GM21786 (cell line): ENCODE measurements around the gene PMFBP1.

Source experiments
- ATAC-seq: cut with Tn5 transposase; IDR thresholded peaks from one replicate; pipeline ENCODE4 v1.9.1; 2021; ENCODE audit not compliant: unreplicated experiment

The PMFBP1 gene

GRCh38 chr16:72131036-72131435, 40.9 kb downstream of the PMFBP1 start:
- ATAC-seq, result no peak

- ATAC-seq, result no peak
Measured at GRCh38 chr16:72129976-72130656, 41.8 kb downstream of the PMFBP1 start.

GRCh38 chr16:72128701-72129100, 43.3 kb downstream of the PMFBP1 start:
- ATAC-seq, result no peak

GRCh38 chr16:72126429-72126765, 45.6 kb downstream of the PMFBP1 start:
- no peak for ATAC-seq

- no peak for ATAC-seq
Measured at GRCh38 chr16:72125635-72126428, 46.1 kb downstream of the PMFBP1 start.

GRCh38 chr16:72124761-72125634, 47.0 kb downstream of the PMFBP1 start:
- peak; percentile 69 for ATAC-seq

- no peak for ATAC-seq
Measured at GRCh38 chr16:72124148-72124547, 47.8 kb downstream of the PMFBP1 start.

- ATAC-seq, result no peak
Measured at GRCh38 chr16:72123426-72123825, 48.5 kb downstream of the PMFBP1 start.

GRCh38 chr16:72122916-72123315, 49.0 kb downstream of the PMFBP1 start:
- ATAC-seq, result no peak

GRCh38 chr16:72122308-72122707, 49.6 kb downstream of the PMFBP1 start:
- no peak for ATAC-seq

GRCh38 chr16:72120026-72120425, 51.9 kb downstream of the PMFBP1 start:
- no peak for ATAC-seq

GRCh38 chr16:72113616-72113945, 58.4 kb downstream of the PMFBP1 start:
- ATAC-seq, result no peak

- ATAC-seq, result no peak
Measured at GRCh38 chr16:72112906-72113615, 58.9 kb downstream of the PMFBP1 start.

- no peak for ATAC-seq
Measured at GRCh38 chr16:72112452-72112792, 59.5 kb downstream of the PMFBP1 start.

GRCh38 chr16:72111657-72112451, 60.1 kb downstream of the PMFBP1 start:
- no peak for ATAC-seq

GRCh38 chr16:72110662-72111615, 61.0 kb downstream of the PMFBP1 start:
- ATAC-seq, result no peak

GRCh38 chr16:72109966-72110530, 61.9 kb downstream of the PMFBP1 start:
- ATAC-seq, result no peak

- no peak for ATAC-seq
Measured at GRCh38 chr16:72109300-72109699, 62.7 kb downstream of the PMFBP1 start.
